ENCODE data around the gene NEMP2. TPM values are rescaled to one million over a fixed set of nuclear protein-coding genes. Genes with fewer than 3 reads are reported as not detected.

NEMP2 gene, protein sequence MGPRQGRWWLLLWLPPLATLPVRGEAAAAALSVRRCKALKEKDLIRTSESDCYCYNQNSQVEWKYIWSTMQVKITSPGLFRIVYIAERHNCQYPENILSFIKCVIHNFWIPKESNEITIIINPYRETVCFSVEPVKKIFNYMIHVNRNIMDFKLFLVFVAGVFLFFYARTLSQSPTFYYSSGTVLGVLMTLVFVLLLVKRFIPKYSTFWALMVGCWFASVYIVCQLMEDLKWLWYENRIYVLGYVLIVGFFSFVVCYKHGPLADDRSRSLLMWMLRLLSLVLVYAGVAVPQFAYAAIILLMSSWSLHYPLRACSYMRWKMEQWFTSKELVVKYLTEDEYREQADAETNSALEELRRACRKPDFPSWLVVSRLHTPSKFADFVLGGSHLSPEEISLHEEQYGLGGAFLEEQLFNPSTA
- total RNA-seq, result 2.3 TPM

DNA sequence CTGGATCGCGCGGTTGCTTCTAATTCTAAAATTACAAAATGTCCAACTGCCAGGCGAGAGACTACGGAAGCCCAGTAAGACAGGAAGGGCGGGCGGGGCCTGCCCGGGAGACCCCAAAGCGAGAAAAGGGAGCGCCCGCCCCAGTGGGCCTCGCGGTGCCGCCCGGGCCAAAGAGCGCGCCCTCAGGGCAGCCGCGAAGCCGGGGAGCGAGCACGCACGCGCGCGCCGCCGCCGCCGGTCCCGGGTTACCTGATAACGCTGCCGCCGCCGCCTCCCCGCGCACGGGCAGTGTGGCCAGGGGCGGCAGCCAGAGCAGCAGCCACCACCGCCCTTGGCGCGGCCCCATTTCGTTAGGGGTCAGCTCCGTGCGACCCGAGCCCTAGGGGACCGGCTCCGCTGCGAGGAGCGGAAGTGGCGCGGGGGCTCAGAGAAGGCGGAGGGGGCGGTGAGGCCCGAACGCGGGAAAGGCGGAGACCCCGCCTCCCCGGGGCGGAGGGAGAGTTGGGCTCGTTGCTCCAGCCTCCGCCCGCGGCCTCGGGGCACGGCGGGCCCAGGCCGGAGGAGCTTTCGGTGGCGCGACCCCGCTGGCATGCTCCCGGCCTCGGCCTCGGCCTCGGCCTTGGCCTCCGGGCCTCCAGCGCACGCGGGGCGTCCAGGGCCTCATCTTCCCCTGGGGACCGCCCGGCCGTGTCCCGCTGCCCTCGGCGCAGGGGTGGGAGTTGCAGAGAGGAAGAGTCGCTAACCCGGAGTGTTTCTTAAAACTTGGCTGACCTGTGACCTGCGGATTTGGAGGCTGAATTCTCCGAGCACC is at the start of gene NEMP2:
Gene NEMP2, minus strand, starts transcription at position 413 of the 811 bp plus-strand sequence. Its CDS starts 67 bp downstream, at position 346.

Small RNAs within 50 kb of the gene (small RNA-seq; reads per million reads assigned to genes)
- not detected for gene RN7SKP179

Other genes starting within 250 kb of the NEMP2 start
- 30.0 TPM for gene HIBCH, start 214.9 kb downstream of the NEMP2 start, total RNA-seq
- 17.3 TPM for gene INPP1, start 191.1 kb downstream of the NEMP2 start, total RNA-seq
- 51.9 TPM for gene MFSD6, start 126.4 kb downstream of the NEMP2 start, total RNA-seq
- 56.3 TPM for gene NAB1, start 114.4 kb upstream of the NEMP2 start, total RNA-seq

Measured in diencephalon (tissue), 1 donor.